Muscle of leg (tissue), 11 donors: ENCODE results near the gene RAB40B. TPM values are rescaled to one million over a fixed set of nuclear protein-coding genes. Genes with fewer than 3 reads are reported as not detected.

ENCODE experiments used
- DNase-seq: peaks from one replicate; pipeline ENCODE4 v3.0.0; 2013
- H3K27ac ChIP-seq: one replicate; pipeline ENCODE4 v1.5.1; 2013; ENCODE audit warnings: mild to moderate bottlenecking, low read length, control low read depth
- H3K27me3 ChIP-seq: one replicate; pipeline ENCODE4 v1.6.1; 2013; ENCODE audit warnings: low read length; ENCODE audit not compliant: control insufficient read depth, insufficient read depth
- H3K36me3 ChIP-seq: one replicate; pipeline ENCODE4 v1.6.1; 2013; ENCODE audit warnings: low read length; ENCODE audit not compliant: control insufficient read depth, insufficient read depth
- H3K4me1 ChIP-seq: one replicate; pipeline ENCODE4 v1.6.1; 2013; ENCODE audit warnings: low read length; ENCODE audit not compliant: control insufficient read depth, insufficient read depth
- H3K4me3 ChIP-seq: one replicate; pipeline ENCODE4 v1.5.1; 2013; ENCODE audit warnings: low read length, control low read depth
- H3K9me3 ChIP-seq: replicated peaks from 2 replicates; pipeline ENCODE4 v1.6.1; 2013; ENCODE audit warnings: low read depth, low read length; ENCODE audit not compliant: control insufficient read depth
- WGBS: methylation state at CpG from one replicate; pipeline ENCODE4 v1.1.5; 2013; ENCODE audit warnings: missing lambda C conversion rate; ENCODE audit not compliant: insufficient coverage; 5-methylcytosine and 5-hydroxymethylcytosine counted together
- polyA plus RNA-seq, 8 donors: library from polyadenylated mRNA; unstranded; fragments of 120-200 nt; gene quantifications; one replicate each; pipeline versions ENCODE4 v1.2.1 to v1.2.3, GENCODE V29; 2013; ENCODE audit warnings: inconsistent platforms in 1 of 8, low replicate concordance in 1 of 8; ENCODE audit not compliant: insufficient read length in 8 of 8, insufficient read depth in 1 of 8
- total RNA-seq: library from RNA; stranded (reverse); fragments of 120-200 nt; gene quantifications from one replicate; pipeline ENCODE4 v1.2.4, GENCODE V29; 2013

The RAB40B gene
- total and polyA plus RNA-seq, 9 donors: 28.2 to 68.2 (median 50.1) TPM

- H3K27me3 ChIP-seq: no peaks in the 10 kb centered on the region
- 86% methylated on average over 15 of the region's 19 CpGs for WGBS
- no peak for DNase-seq
- no peak overlapping the region for H3K27ac ChIP-seq
- peaks cover 3% of the 10 kb centered on the region for H3K36me3 ChIP-seq
- no peaks in the 10 kb centered on the region for H3K9me3 ChIP-seq
- H3K4me3 ChIP-seq: no peak overlapping the region
- H3K4me1 ChIP-seq: peaks cover 21% of the 10 kb centered on the region
These were observed 27.6 kb downstream of the RAB40B start for GRCh38 chr17:82670661-82671450.

GRCh38 chr17:82668631-82669099 lies 29.8 kb downstream of the RAB40B start:
- Histone ChIP-seq H3K36me3 (peaks cover 6% of the 10 kb centered on the region), H3K4me3 (no peak overlapping the region), H3K4me1 (peaks cover 16% of the 10 kb centered on the region), H3K27ac (no peak overlapping the region), H3K27me3 (no peaks in the 10 kb centered on the region), H3K9me3 (no peaks in the 10 kb centered on the region)
- DNase-seq: peak; percentile 68
- 19% methylated on average over 18 of the region's 20 CpGs for WGBS

DNA sequence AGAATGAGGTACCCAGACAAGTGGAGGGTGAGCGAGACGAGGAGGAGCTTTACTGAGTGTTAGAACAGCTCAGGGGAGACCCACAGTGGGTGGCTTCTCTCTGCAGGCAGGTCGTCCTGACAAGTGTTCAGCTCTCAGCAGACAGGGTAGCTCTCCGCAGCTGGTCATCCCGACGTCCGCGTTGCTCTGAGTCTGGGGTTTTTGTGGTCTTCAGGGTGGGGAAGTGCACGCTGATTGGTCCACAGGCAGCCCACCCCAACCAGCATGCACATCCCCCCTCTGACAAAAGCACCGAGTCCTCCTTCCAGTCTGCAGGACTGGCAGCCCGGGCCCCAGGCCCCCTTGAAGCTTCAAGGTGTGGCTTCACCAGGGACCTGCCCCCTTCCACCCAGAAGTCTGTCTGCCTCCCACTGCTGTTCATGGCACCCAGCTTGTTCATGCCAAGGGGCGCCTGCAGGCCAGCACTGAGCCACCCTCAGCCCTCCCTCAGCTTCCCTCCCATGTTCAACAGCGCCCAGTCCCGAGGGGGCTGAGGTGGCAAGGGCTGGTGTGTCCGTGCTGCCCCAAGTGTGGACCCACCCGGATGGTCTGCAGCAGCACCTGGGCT lies 30.4 kb downstream of the RAB40B start:
- Histone ChIP-seq H3K36me3 (peaks cover 7% of the 10 kb centered on the region), H3K4me1 (peaks cover 16% of the 10 kb centered on the region), H3K9me3 (no peaks in the 10 kb centered on the region), H3K4me3 (no peak overlapping the region), H3K27ac (no peak overlapping the region), H3K27me3 (no peaks in the 10 kb centered on the region)
- WGBS: 55% methylated on average over 8 of the region's 16 CpGs
- DNase-seq: no peak

DNA sequence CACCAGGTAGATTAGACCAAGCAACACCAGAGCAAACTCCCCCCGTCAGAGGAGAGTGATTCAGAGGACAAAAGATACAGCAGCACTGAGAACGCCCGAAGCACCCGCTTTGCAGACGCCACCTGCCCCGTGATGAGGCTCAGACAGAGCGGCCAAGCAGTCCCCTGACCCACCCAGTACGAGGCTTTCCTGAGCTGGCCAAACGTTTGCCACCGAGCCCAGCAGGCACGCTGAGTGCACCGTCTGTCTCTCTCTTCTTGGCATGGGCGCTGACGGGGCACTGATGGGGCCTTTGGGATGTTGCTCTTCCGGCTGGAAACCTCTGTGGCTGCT lies 30.9 kb downstream of the RAB40B start:
- WGBS: 81% methylated on average over 13 of the region's 15 CpGs
- DNase-seq: no peak

DNA sequence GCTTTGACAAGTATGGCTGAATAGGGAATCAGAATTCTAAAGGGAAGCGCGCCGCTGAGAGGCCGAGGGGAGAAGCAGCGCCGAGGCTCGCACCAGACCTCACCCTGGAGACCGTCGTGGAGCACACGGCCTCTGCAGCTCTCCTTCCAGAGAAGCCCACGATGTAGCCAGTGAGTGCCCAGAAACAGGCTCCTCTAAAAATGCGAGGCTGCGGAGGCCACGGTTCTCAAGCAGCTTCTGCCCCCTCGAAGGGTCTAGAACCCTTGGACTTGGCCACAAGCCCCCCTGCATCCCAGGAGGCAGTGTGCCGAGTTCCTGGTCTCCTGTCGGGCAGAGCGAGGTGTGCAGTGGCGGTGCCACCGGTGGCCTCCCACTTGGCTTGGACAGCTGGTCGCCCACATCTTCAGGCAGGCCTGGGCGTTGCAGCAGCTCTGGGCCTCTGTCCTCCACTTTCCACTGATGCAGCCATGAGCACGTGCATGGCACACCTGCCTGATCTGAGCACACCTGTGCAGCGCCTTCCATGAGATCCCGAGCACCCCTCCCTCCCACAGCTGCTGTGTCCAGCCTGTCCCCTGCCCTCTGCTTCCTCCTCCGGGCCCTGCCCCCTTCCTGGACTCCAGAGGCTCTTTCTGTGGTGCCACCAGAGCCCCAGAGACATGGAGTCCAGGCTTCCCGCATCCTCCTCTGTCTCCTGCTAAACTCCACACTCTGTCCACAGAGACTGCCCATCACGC lies 31.4 kb downstream of the RAB40B start:
- H3K36me3 ChIP-seq: peaks cover 14% of the 10 kb centered on the region
- H3K27ac ChIP-seq: no peak overlapping the region
- peaks cover 16% of the 10 kb centered on the region for H3K4me1 ChIP-seq
- DNase-seq: no peak
- H3K4me3 ChIP-seq: no peak overlapping the region
- H3K27me3 ChIP-seq: no peaks in the 10 kb centered on the region
- 83% methylated on average over 25 of the region's 28 CpGs for WGBS
- no peaks in the 10 kb centered on the region for H3K9me3 ChIP-seq

More for the DNA sequence above, 30.9 kb downstream of the RAB40B start:
- Histone ChIP-seq H3K4me3 (no peak overlapping the region), H3K27me3 (no peaks in the 10 kb centered on the region), H3K4me1 (peaks cover 16% of the 10 kb centered on the region), H3K36me3 (peaks cover 12% of the 10 kb centered on the region), H3K9me3 (no peaks in the 10 kb centered on the region), H3K27ac (no peak overlapping the region)

DNA sequence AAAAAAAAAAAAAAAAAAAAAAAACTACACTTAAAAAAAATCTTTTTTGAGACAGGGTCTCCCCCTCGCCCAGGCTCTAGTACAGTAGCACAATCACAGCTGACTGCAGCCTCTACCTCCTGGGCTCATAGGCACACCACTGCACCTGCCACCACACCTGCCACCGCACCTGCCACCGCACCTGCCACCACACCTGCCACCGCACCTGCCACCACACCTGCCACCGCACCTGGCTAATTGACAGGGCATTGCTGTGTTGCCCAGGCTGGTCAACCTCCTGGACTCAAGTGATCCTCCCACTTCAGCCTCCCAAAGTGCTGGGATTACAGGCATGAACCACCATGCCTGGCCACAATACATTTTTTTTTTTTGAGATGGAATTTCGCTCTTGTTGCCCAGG lies 32.6 kb downstream of the RAB40B start:
- peaks cover 16% of the 10 kb centered on the region for H3K36me3 ChIP-seq
- no peaks in the 10 kb centered on the region for H3K27me3 ChIP-seq
- peaks cover 16% of the 10 kb centered on the region for H3K4me1 ChIP-seq
- no peak overlapping the region for H3K4me3 ChIP-seq
- no peaks in the 10 kb centered on the region for H3K9me3 ChIP-seq
- H3K27ac ChIP-seq: no peak overlapping the region
- WGBS: 86% methylated on average over 4 of the region's 6 CpGs
- no peak for DNase-seq

- WGBS: 56% methylated on average over 2 of the region's 11 CpGs
- DNase-seq: no peak
These were observed 33.3 kb downstream of the RAB40B start for GRCh38 chr17:82665217-82665616.

GRCh38 chr17:82664701-82665182 lies 33.8 kb downstream of the RAB40B start:
- Histone ChIP-seq H3K4me1 (peaks cover 10% of the 10 kb centered on the region), H3K36me3 (peaks cover 27% of the 10 kb centered on the region), H3K27ac (no peak overlapping the region), H3K9me3 (no peaks in the 10 kb centered on the region), H3K4me3 (no peak overlapping the region), H3K27me3 (no peaks in the 10 kb centered on the region)
- whole genome bisulfite sequencing: 45% methylated on average over 22 of the region's 22 CpGs
- no peak for DNase-seq

More at GRCh38 chr17:82665217-82665616, 33.3 kb downstream of the RAB40B start:
- Histone ChIP-seq H3K4me3 (no peak overlapping the region), H3K36me3 (peaks cover 22% of the 10 kb centered on the region), H3K27me3 (no peaks in the 10 kb centered on the region), H3K27ac (no peak overlapping the region), H3K9me3 (no peaks in the 10 kb centered on the region), H3K4me1 (peaks cover 14% of the 10 kb centered on the region)

DNA sequence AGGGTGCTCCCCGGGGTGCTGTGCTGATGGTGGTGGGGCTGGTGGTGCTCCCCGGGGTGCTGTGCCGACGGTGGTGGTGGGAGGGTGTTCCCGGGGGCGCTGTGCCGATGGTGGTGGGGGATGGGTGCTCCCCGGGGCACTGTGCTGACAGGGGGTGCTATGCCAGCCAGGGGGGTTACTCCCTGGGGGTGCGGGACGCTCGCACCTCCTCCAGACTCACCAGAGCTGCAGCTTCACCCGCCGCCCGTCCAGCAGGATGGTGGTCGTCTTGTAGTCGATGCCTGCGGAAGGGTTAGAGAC lies 34.3 kb downstream of the RAB40B start:
- Histone ChIP-seq H3K27me3 (no peaks in the 10 kb centered on the region), H3K36me3 (peaks cover 32% of the 10 kb centered on the region), H3K27ac (no peak overlapping the region), H3K4me3 (no peak overlapping the region), H3K4me1 (peaks cover 7% of the 10 kb centered on the region), H3K9me3 (no peaks in the 10 kb centered on the region)
- WGBS: 87% methylated on average over 10 of the region's 17 CpGs
- no peak for DNase-seq
